CD4-positive, alpha-beta memory T cell (primary cell): ENCODE results near the gene ACD. TPM values are rescaled to one million over a fixed set of nuclear protein-coding genes. Genes with fewer than 3 reads are reported as not detected.
A peak's percentile ranks its signal among the peaks of the same experiment; 100 is the strongest.

Experiments used
- CTCF ChIA-PET: fragments of 350-600 bp; sonication (Branson Sonifier 250); formaldehyde crosslinking; loops from one replicate; lab custom pipeline; 2021; ENCODE audit warnings: inconsistent platforms; ENCODE audit not compliant: partially characterized antibody; lab: Charles Lee
- POLR2A ChIA-PET: fragments of 350-600 bp; sonication (Branson Sonifier 250); formaldehyde crosslinking; loops from one replicate; lab custom pipeline; 2021; ENCODE audit not compliant: partially characterized antibody; lab: Charles Lee
- DNase-seq, 5 donors: peaks; one replicate each; pipeline versions ENCODE4 v3.0.0 to v3.0.0-alpha.2; 2020 to 2022; ENCODE audit warnings: mixed read lengths in 1 of 5
- H3K27ac ChIP-seq: one replicate; pipeline ENCODE4 v1.7.0; 2013; ENCODE audit warnings: low read depth, low read length
- H3K27me3 ChIP-seq: 2 replicates; pipeline ENCODE4 v1.7.0; 2013; ENCODE audit warnings: mild to moderate bottlenecking, low read length, moderate library complexity; ENCODE audit not compliant: insufficient read depth
- H3K36me3 ChIP-seq: 2 replicates; pipeline ENCODE4 v1.7.0; 2013; ENCODE audit warnings: mild to moderate bottlenecking, low read length, moderate library complexity; ENCODE audit not compliant: insufficient read depth
- H3K4me1 ChIP-seq: 2 replicates; pipeline ENCODE4 v1.7.0; 2013; ENCODE audit warnings: mild to moderate bottlenecking, low read length, moderate library complexity; ENCODE audit not compliant: insufficient read depth
- H3K4me3 ChIP-seq, 2 donors: one replicate each; pipeline ENCODE4 v1.7.0; 2013; ENCODE audit warnings: low read length in 2 of 2, mild to moderate bottlenecking in 1 of 2
- H3K9me3 ChIP-seq, 2 donors: one replicate each; pipeline ENCODE4 v1.7.0; 2013; ENCODE audit warnings: low read length in 2 of 2, control low read depth in 1 of 2; ENCODE audit not compliant: control insufficient read depth in 1 of 2
- H3K27ac Mint-ChIP-seq, 7 donors: one replicate each; pipeline ENCODE4 v1.8.0; 2020 to 2021; ENCODE audit warnings: mixed read lengths in 7 of 7, mild to moderate bottlenecking in 6 of 7, inconsistent platforms in 3 of 7, moderate library complexity in 3 of 7
- H3K27me3 Mint-ChIP-seq, 2 donors: one replicate each; pipeline ENCODE4 v1.8.0; 2020 to 2021; ENCODE audit warnings: mixed read lengths in 2 of 2
- H3K36me3 Mint-ChIP-seq, 2 donors: one replicate each; pipeline ENCODE4 v1.8.0; 2020 to 2021; ENCODE audit warnings: mixed read lengths in 2 of 2, inconsistent platforms in 1 of 2, mild to moderate bottlenecking in 1 of 2
- H3K4me1 Mint-ChIP-seq, 4 donors: one replicate each; pipeline ENCODE4 v1.8.0; 2020 to 2021; ENCODE audit warnings: mixed read lengths in 4 of 4, mild to moderate bottlenecking in 1 of 4
- H3K4me3 Mint-ChIP-seq, 8 donors: one replicate each; pipeline ENCODE4 v1.8.0; 2020 to 2021; ENCODE audit warnings: mixed read lengths in 8 of 8, mild to moderate bottlenecking in 7 of 8, moderate library complexity in 6 of 8, inconsistent platforms in 3 of 8
- H3K9me3 Mint-ChIP-seq, 8 donors: one replicate each; pipeline ENCODE4 v1.8.0; 2020 to 2021; ENCODE audit warnings: mixed read lengths in 8 of 8, mild to moderate bottlenecking in 5 of 8, inconsistent platforms in 3 of 8, moderate library complexity in 1 of 8
- intact Hi-C: fragments of 100-400 bp; cut with micrococcal nuclease; formaldehyde crosslinking; loops from one replicate; pipeline ENCODE4 v1.15.1; 2023
- polyA plus RNA-seq, 2 donors: library from polyadenylated mRNA; unstranded; fragments of 300-500 nt; fragmentation: Illumina TruSeq; gene quantifications; one replicate each; pipeline ENCODE4 v1.2.3, GENCODE V29; 2021
- total RNA-seq, 2 experiments: library from RNA; stranded (reverse); gene quantifications; one replicate each; pipeline ENCODE4 v1.2.3, GENCODE V29; 2021

Gene ACD
- total and polyA plus RNA-seq, 4 experiments from 2014 or later: 33.3 to 50.6 (median 49.1) TPM

GRCh38 chr16:67650023-67650422 lies 10.0 kb downstream of the ACD start:
- Mint-ChIP-seq H3K4me1 (peaks cover 4 to 28% (median 19%) of the 10 kb centered on the region in 4 donors), H3K9me3 (peaks cover 0 to 2% (median 0%) of the 10 kb centered on the region in 8 donors), H3K36me3 (peaks cover 19 to 46% of the 10 kb centered on the region in 2 donors), H3K27me3 (no peaks in the 10 kb centered on the region), H3K4me3 (peak overlapping the region in 1 of 8 donors; percentile 23), H3K27ac (peak overlapping the region in 6 of 7 donors; percentile 1 to 86 (median 19))
- Histone ChIP-seq H3K27ac (no peak overlapping the region), H3K36me3 (peaks cover 55% of the 10 kb centered on the region), H3K4me1 (peaks cover 24% of the 10 kb centered on the region), H3K27me3 (no peaks in the 10 kb centered on the region), H3K9me3 (no peaks in the 10 kb centered on the region), H3K4me3 (no peak overlapping the region)
- DNase-seq: no peak
- ChIA-PET POLR2A (interaction anchor here (9.5 kb wide), 1 partner anchor 9 kb away, joined by 164 read pairs; the partner anchor contains the start of genes ACD and PARD6A), CTCF (interaction anchor here (15.0 kb wide), 1 partner anchor 103 kb away, joined by 329 read pairs; no protein-coding TSS in a partner anchor)
- intact Hi-C loops: no loop called here

DNA sequence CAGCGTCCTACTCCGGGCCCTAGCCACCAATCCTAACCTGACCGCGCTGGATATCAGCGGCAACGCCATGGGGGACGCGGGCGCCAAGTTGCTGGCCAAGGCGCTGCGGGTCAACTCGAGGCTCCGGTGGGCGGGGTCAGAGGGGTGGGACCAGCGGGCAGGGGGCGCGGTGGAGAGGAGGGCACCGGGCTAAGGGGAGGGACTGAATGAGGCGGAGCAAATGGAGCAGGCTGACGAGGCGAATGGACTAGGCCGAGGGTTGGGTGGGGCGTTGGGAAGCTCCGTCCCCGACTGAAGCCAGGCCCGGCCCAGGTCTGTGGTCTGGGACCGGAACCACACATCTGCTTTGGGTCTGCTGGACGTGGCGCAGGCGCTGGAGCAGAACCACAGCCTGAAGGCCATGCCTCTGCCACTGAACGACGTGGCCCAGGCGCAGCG lies 10.5 kb downstream of the ACD start:
- no peak overlapping the region for H3K27ac ChIP-seq
- H3K27me3 ChIP-seq: no peaks in the 10 kb centered on the region
- Mint-ChIP-seq H3K27ac (peak overlapping the region in 1 of 7 donors; percentile 16), H3K4me1 (peaks cover 4 to 29% (median 20%) of the 10 kb centered on the region in 4 donors), H3K4me3 (no peak overlapping the region), H3K36me3 (peaks cover 19 to 43% of the 10 kb centered on the region in 2 donors), H3K9me3 (peaks cover 0 to 2% (median 0%) of the 10 kb centered on the region in 8 donors), H3K27me3 (no peaks in the 10 kb centered on the region)
- H3K36me3 ChIP-seq: peaks cover 51% of the 10 kb centered on the region
- no peaks in the 10 kb centered on the region for H3K9me3 ChIP-seq
- no peak overlapping the region for H3K4me3 ChIP-seq
- peaks cover 25% of the 10 kb centered on the region for H3K4me1 ChIP-seq
- ChIA-PET CTCF (interaction anchor here (15.0 kb wide), 1 partner anchor 102 kb away, joined by 329 read pairs; no protein-coding TSS in a partner anchor), POLR2A (interaction anchor here (1.2 to 9.5 kb wide), 2 partner anchors 9 to 18 kb away, joined by 5 to 164 read pairs; partner anchors contain the start of genes ACD and PARD6A)
- intact Hi-C loops: no loop called here
- no peak for DNase-seq

DNA sequence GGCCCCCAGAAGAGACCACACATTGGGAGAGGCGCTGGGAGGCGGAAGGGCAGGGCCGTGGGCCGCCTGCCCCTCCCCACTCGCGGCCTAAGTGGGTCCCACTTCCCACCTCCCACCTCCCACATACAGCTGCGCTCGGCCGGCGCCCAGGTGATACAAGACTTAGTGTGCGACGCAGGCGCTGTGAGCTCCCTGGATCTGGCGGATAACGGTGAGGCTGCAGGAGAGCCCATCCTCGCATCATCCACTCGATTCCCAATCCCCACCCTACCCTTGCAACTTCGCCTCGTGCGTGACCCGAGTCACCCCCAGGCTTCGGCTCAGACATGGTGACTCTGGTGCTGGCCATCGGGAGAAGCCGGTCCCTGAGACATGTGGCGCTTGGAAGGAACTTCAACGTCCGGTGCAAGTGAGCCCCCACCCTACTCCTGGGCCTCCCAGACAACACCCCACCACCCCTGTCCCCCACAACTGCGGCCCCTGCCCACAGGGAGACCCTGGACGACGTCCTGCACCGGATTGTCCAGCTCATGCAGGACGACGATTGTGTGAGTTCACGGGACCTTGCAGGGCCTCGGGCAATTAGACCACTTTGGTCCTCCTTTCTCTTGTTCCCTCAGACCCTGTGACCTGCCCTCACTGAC lies 11.2 kb downstream of the ACD start:
- peaks cover 19 to 40% of the 10 kb centered on the region in 2 donors for H3K36me3 Mint-ChIP-seq
- peaks cover 50% of the 10 kb centered on the region for H3K36me3 ChIP-seq
- H3K4me1 Mint-ChIP-seq: peaks cover 6 to 35% (median 24%) of the 10 kb centered on the region in 4 donors

DNA sequence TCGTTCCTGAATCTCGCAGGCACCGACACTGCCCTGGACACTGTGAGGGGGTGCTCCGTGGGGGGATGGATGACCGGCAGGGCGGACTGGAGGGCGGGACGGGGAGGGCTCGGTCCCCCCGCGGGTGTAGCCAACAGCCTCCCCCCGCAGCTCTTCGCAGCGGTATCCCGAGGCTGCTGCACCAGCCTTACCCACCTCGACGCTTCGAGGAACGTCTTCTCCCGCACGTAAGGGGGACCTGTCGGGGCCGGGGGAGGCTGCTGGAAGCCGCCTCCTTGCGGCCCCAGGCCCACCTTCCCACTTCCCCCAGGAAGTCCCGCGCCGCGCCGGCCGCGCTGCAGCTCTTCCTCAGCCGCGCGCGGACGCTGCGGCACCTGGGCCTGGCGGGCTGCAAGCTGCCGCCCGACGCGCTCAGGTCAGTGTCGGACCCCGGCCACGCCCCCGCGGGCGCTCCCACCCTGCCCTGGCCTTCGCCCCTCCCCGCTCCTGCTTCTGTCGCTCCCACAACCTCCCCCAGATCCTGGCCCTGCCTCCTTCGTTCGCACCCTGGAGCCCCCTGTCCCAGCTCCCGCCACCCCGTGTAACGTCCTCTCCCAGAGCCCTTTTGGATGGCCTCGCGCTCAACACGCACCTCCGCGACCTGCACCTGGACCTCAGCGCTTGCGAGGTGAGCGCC lies 11.8 kb downstream of the ACD start:
- H3K27ac Mint-ChIP-seq: peak overlapping the region in 2 of 7 donors; percentile 13 to 61
- peaks cover 0 to 2% (median 0%) of the 10 kb centered on the region in 8 donors for H3K9me3 Mint-ChIP-seq
- ChIA-PET CTCF (interaction anchor here (1.1 to 15.0 kb wide), 2 partner anchors 101 to 127 kb away, joined by 8 to 329 read pairs; no protein-coding TSS in a partner anchor), POLR2A (interaction anchor here (0.6 to 9.5 kb wide), 4 partner anchors 10 to 359 kb away, joined by 3 to 164 read pairs (median 48); partner anchors contain the start of genes ACD, CTCF and PARD6A)
- H3K27me3 Mint-ChIP-seq: no peaks in the 10 kb centered on the region
- no peaks in the 10 kb centered on the region for H3K9me3 ChIP-seq
- no peaks in the 10 kb centered on the region for H3K27me3 ChIP-seq
- intact Hi-C loops: no loop called here
- H3K4me3 Mint-ChIP-seq: no peak overlapping the region
- H3K36me3 Mint-ChIP-seq: peaks cover 19 to 40% of the 10 kb centered on the region in 2 donors
- peaks cover 34% of the 10 kb centered on the region for H3K4me1 ChIP-seq
- H3K27ac ChIP-seq: no peak overlapping the region
- H3K4me3 ChIP-seq: no peak overlapping the region
- DNase-seq: no peak
- H3K36me3 ChIP-seq: peaks cover 50% of the 10 kb centered on the region
- peaks cover 6 to 36% (median 25%) of the 10 kb centered on the region in 4 donors for H3K4me1 Mint-ChIP-seq

More for the DNA sequence above, 11.2 kb downstream of the ACD start:
- CTCF ChIA-PET: interaction anchor here (15.0 kb wide), 1 partner anchor 102 kb away, joined by 329 read pairs; no protein-coding TSS in a partner anchor
- intact Hi-C loops: no loop called here
- H3K9me3 ChIP-seq: no peaks in the 10 kb centered on the region
- POLR2A ChIA-PET: interaction anchor here (0.6 to 9.5 kb wide), 3 partner anchors 10 to 101 kb away, joined by 3 to 164 read pairs (median 5); partner anchors contain the start of genes ACD and PARD6A
- H3K4me1 ChIP-seq: peaks cover 31% of the 10 kb centered on the region
- DNase-seq: no peak
- H3K27ac ChIP-seq: no peak overlapping the region
- no peak overlapping the region for H3K4me3 Mint-ChIP-seq
- H3K27me3 Mint-ChIP-seq: no peaks in the 10 kb centered on the region
- H3K9me3 Mint-ChIP-seq: peaks cover 0 to 2% (median 0%) of the 10 kb centered on the region in 8 donors
- H3K27ac Mint-ChIP-seq: peak overlapping the region in 3 of 7 donors; percentile 13 to 61 (median 16)
- H3K4me3 ChIP-seq: no peak overlapping the region
- H3K27me3 ChIP-seq: no peaks in the 10 kb centered on the region

DNA sequence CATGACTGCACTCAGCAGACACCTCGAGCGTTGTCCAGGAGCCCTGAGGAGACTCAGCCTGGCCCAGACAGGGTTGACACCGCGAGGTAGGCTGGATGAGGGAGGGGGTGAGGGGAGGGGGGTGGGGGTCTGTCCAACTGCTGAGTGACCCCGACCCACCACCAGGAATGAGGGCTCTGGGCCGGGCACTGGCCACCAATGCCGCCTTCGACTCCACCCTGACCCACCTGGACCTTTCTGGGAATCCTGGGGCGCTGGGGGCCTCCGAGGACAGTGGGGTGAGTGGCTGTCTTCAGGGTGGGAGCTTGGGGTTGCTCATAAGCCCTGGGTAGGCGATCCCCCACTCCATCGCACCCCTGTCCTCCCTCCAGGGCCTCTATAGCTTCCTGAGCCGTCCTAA lies 12.4 kb downstream of the ACD start:
- H3K27me3 ChIP-seq: no peaks in the 10 kb centered on the region
- Mint-ChIP-seq H3K4me1 (peaks cover 6 to 36% (median 25%) of the 10 kb centered on the region in 4 donors), H3K27ac (no peak overlapping the region), H3K9me3 (peaks cover 0 to 2% (median 0%) of the 10 kb centered on the region in 8 donors), H3K4me3 (no peak overlapping the region), H3K36me3 (peaks cover 19 to 40% of the 10 kb centered on the region in 2 donors), H3K27me3 (no peaks in the 10 kb centered on the region)
- H3K4me3 ChIP-seq: no peak overlapping the region
- H3K9me3 ChIP-seq: no peaks in the 10 kb centered on the region
- intact Hi-C loops: no loop called here
- no peak overlapping the region for H3K27ac ChIP-seq
- DNase-seq: no peak
- ChIA-PET POLR2A (interaction anchor here (0.6 to 9.5 kb wide), 5 partner anchors 11 to 360 kb away, joined by 3 to 164 read pairs (median 4); partner anchors contain the start of genes ACD, CTCF, PARD6A and RIPOR1), CTCF (interaction anchor here (0.5 to 15.0 kb wide), 3 partner anchors 16 to 126 kb away, joined by 3 to 329 read pairs (median 8); no protein-coding TSS in a partner anchor)
- H3K4me1 ChIP-seq: peaks cover 34% of the 10 kb centered on the region
- H3K36me3 ChIP-seq: peaks cover 50% of the 10 kb centered on the region

DNA sequence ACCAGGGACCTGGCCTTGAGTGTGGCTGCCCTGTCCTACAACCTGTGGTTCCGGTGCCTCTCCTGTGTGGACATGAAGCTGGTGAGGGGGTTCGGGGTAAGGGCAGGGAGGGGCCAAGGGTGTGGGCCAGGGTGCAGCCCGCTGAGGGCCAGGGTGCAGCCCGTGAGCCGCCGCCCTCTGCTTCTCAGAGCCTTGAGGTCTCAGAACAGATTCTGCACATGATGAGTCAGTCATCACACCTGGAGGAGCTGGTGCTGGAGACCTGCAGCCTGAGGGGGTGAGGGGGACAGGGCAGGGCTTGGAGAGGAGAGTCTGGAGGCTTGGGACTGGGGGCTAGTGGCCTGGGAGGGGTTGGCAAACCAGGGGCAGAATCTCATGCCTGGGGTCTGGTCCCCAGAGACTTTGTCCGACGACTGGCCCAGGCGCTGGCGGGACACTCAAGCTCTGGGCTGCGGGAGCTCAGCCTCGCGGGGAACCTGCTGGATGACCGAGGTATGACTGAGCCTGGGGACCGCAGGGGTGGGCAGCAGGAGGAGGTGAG lies 12.9 kb downstream of the ACD start:
- Mint-ChIP-seq H3K4me3 (peak overlapping the region in 1 of 8 donors; percentile 9), H3K27ac (peak overlapping the region in 2 of 7 donors; percentile 4 to 60), H3K9me3 (peaks cover 0 to 2% (median 0%) of the 10 kb centered on the region in 8 donors), H3K27me3 (no peaks in the 10 kb centered on the region), H3K4me1 (peaks cover 6 to 36% (median 24%) of the 10 kb centered on the region in 4 donors), H3K36me3 (peaks cover 18 to 38% of the 10 kb centered on the region in 2 donors)
- no peak for DNase-seq
- POLR2A ChIA-PET: interaction anchor here (1.4 to 9.5 kb wide), 7 partner anchors 11 to 288 kb away, joined by 4 to 190 read pairs (median 29); partner anchors contain the start of genes ACD, CTCF, PARD6A and RIPOR1
- H3K4me3 ChIP-seq: no peak overlapping the region
- intact Hi-C loops: no loop called here
- H3K36me3 ChIP-seq: peaks cover 48% of the 10 kb centered on the region
- no peaks in the 10 kb centered on the region for H3K9me3 ChIP-seq
- no peaks in the 10 kb centered on the region for H3K27me3 ChIP-seq
- CTCF ChIA-PET: interaction anchor here (0.5 to 15.0 kb wide), 4 partner anchors 16 to 126 kb away, joined by 3 to 329 read pairs (median 42); partner anchors contain the start of gene CTCF
- peak overlapping the region; percentile 93 for H3K27ac ChIP-seq
- peaks cover 34% of the 10 kb centered on the region for H3K4me1 ChIP-seq
